Tibial artery (tissue), 4 donors: ENCODE measurements around the gene RWDD1.

Experiments
- DNase-seq, 2 donors: peaks; one replicate each; pipeline ENCODE4 v3.0.0-alpha.2; 2019
- H3K27ac ChIP-seq, 2 donors: fragments of 200-600 bp; sonication (generic) in 1 of 2; 1 replicate in 1 of 2; 2 replicates in 1 of 2; pipeline ENCODE4 v1.5.1; 2018 to 2019; ENCODE audit warnings: mild to moderate bottlenecking in 1 of 2
- H3K27me3 ChIP-seq, 2 donors: fragments of 200-600 bp; sonication (generic) in 1 of 2; one replicate each; pipeline versions ENCODE4 v1.5.1 to v1.6.0; 2016 to 2019
- H3K36me3 ChIP-seq, 3 donors: fragments of 200-600 bp; sonication (generic) in 2 of 3; one replicate each; pipeline ENCODE4 v1.5.1; 2016 to 2019; ENCODE audit warnings: mild to moderate bottlenecking in 2 of 3
- H3K4me1 ChIP-seq, 4 donors: fragments of 200-600 bp; sonication (generic) in 2 of 4; 1 replicate in 3 of 4; 2 replicates in 1 of 4; pipeline ENCODE4 v1.5.1; 2016 to 2019
- H3K4me3 ChIP-seq, 2 donors: fragments of 200-600 bp; sonication (generic) in 1 of 2; 1 replicate in 1 of 2; 2 replicates in 1 of 2; pipeline ENCODE4 v1.5.1; 2018 to 2019; ENCODE audit warnings: mild to moderate bottlenecking in 2 of 2
- H3K9me3 ChIP-seq, 3 donors: fragments of 200-600 bp; sonication (generic) in 1 of 3; one replicate each; pipeline ENCODE4 v1.5.1; 2016 to 2019
- CTCF ChIP-seq, 2 experiments: fragments of 200-600 bp in 1 of 2; fragments of 450-650 bp in 1 of 2; IDR thresholded peaks; one replicate each; pipeline ENCODE4 v1.5.1; 2017 to 2019; ENCODE audit warnings: antibody characterized with exemption in 2 of 2, mild to moderate bottlenecking in 1 of 2, moderate library complexity in 1 of 2
- intact Hi-C: fragments of 100-400 bp; cut with DNase I; formaldehyde crosslinking; loops from one replicate; pipeline ENCODE4 v1.15.0; 2023; ENCODE audit warnings: low total_unique reads

Gene RWDD1

DNA sequence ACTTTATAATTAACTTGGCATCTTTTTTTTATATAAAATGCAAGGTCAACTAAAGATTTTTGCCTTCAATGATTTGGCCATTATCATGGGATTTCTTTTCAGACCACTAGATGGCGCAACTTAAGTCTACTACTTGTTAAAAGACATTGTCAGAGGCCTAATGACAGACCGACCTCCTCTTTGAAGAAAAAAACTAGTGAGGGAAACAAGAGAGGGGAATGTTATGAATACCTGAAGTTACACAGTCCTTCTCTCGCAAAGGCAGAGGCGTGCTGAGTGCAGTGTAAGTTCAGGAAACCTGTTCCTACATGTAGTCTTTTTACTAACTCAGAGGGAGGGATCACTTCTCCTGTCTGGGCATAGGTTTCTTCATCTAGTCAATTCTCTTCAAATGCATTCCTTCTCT is 35.1 kb upstream of the RWDD1 start:
- H3K27me3 ChIP-seq = no peaks in the 10 kb centered on the region
- peak; percentile 55 to 69 for TF ChIP-seq CTCF (IDR thresholded peaks at IDR 0.05)
- H3K9me3 ChIP-seq = no peaks in the 10 kb centered on the region
- no peak overlapping the region for H3K27ac ChIP-seq
- no peak overlapping the region for H3K4me3 ChIP-seq
- H3K36me3 ChIP-seq = no peaks in the 10 kb centered on the region
- intact Hi-C loops = loop anchor here (10.0 kb wide), 1 partner anchor 251 kb away; no protein-coding TSS in a partner anchor
- H3K4me1 ChIP-seq = no peaks in the 10 kb centered on the region
- no peak for DNase-seq

GRCh38 chr6:116542426-116542825 is 28.9 kb upstream of the RWDD1 start:
- TF ChIP-seq CTCF (IDR thresholded peaks at IDR 0.05) = no peak
- no peaks in the 10 kb centered on the region for H3K27me3 ChIP-seq
- no peaks in the 10 kb centered on the region for H3K9me3 ChIP-seq
- H3K4me1 ChIP-seq = no peaks in the 10 kb centered on the region
- DNase-seq = no peak
- H3K4me3 ChIP-seq = no peak overlapping the region
- intact Hi-C loops = no loop called here
- H3K36me3 ChIP-seq = no peaks in the 10 kb centered on the region
- H3K27ac ChIP-seq = no peak overlapping the region

- no peak for TF ChIP-seq CTCF (IDR thresholded peaks at IDR 0.05)
- no peak overlapping the region for H3K27ac ChIP-seq
- H3K4me1 ChIP-seq = no peaks in the 10 kb centered on the region
- intact Hi-C loops = no loop called here
- no peaks in the 10 kb centered on the region for H3K36me3 ChIP-seq
- no peaks in the 10 kb centered on the region for H3K9me3 ChIP-seq
- no peaks in the 10 kb centered on the region for H3K27me3 ChIP-seq
- no peak for DNase-seq
- H3K4me3 ChIP-seq = no peak overlapping the region
These were observed 28.2 kb upstream of the RWDD1 start for GRCh38 chr6:116543149-116543548.

- Histone ChIP-seq H3K36me3 (no peaks in the 10 kb centered on the region), H3K9me3 (no peaks in the 10 kb centered on the region), H3K4me3 (no peak within 1 kb of the TSS), H3K27ac (no peak within 1 kb of the TSS), H3K4me1 (no peaks in the 10 kb centered on the region), H3K27me3 (no peaks in the 10 kb centered on the region)
- intact Hi-C loops = no loop called here
- TF ChIP-seq CTCF (IDR thresholded peaks at IDR 0.05) = no peak
- DNase-seq = no peak
These were observed 25.7 kb upstream of the RWDD1 start, which contains the start of gene TRAPPC3L for GRCh38 chr6:116545651-116546050. TRAPPC3L (minus strand) TSS chr6:116545684; CDS start chr6:116545514, 170 bp downstream.

DNA sequence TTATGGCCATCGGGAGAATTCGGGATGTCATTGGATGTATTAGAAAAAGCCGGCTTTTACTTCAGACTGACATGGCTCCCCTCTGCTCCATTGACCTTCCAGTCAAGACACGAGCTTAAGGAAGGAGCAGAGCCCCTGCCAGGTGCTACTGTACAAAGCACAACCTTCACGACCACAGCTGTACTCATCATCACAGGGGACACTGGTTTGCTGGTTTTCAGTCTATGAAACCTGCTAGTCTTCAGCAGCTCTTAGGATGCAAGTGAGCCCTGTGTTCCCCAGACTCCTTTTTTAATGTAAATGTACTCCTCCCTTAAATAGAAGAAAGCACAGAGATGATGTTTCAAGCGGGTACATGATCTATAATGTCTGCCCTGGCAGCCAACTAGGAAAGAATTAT is 23.9 kb upstream of the RWDD1 start:
- H3K27me3 ChIP-seq = no peaks in the 10 kb centered on the region
- no peak for DNase-seq
- no peak overlapping the region for H3K4me3 ChIP-seq
- no peaks in the 10 kb centered on the region for H3K4me1 ChIP-seq
- no peak for TF ChIP-seq CTCF (IDR thresholded peaks at IDR 0.05)
- no peaks in the 10 kb centered on the region for H3K36me3 ChIP-seq
- H3K9me3 ChIP-seq = no peaks in the 10 kb centered on the region
- no peak overlapping the region for H3K27ac ChIP-seq
- intact Hi-C loops = no loop called here

DNA sequence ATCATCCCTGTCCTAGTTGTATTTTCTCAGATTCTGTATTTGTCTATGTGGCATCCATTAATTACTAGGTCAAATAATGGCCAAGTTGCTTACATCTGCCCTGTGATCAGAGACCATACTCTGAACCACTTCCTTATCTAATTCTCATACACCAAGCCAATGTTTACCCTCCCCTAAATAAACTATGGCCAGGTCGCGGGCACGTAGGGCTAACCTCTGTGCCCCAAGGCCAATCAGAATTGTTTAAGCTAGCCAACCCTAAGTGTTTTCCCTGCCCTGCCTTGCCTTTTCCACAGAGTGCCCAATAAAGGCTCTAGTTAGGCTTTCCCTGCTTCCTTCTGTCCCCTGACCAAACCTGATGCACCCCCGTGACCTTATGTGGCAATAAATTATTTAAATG is 20.5 kb upstream of the RWDD1 start:
- no peaks in the 10 kb centered on the region for H3K36me3 ChIP-seq
- H3K4me1 ChIP-seq = no peaks in the 10 kb centered on the region
- no peaks in the 10 kb centered on the region for H3K9me3 ChIP-seq
- intact Hi-C loops = no loop called here
- DNase-seq = no peak
- no peak for TF ChIP-seq CTCF (IDR thresholded peaks at IDR 0.05)
- H3K4me3 ChIP-seq = no peak overlapping the region
- no peaks in the 10 kb centered on the region for H3K27me3 ChIP-seq
- no peak overlapping the region for H3K27ac ChIP-seq
